HepG2 (cell line): ENCODE measurements around the gene TUBB3. TPM values are rescaled to one million over a fixed set of nuclear protein-coding genes. Genes with fewer than 3 reads are reported as not detected.

ENCODE experiments used
- CBX5 ChIP-seq: sonication (generic); formaldehyde crosslinking; IDR thresholded peaks from 2 replicates; pipeline ENCODE4 v1.4.0; 2020; ENCODE audit warnings: missing genetic modification reagents, borderline replicate concordance
- CEBPG ChIP-seq: IDR thresholded peaks from 2 replicates; pipeline ENCODE4 v1.6.1; 2016
- ELF1 ChIP-seq: sonication (generic); formaldehyde crosslinking; IDR thresholded peaks from 2 replicates; pipeline ENCODE4 v1.4.0; 2020; ENCODE audit warnings: missing genetic modification reagents
- ERF ChIP-seq: IDR thresholded peaks from 2 replicates; pipeline ENCODE4 v1.6.1; 2018; ENCODE audit warnings: missing biosample characterization, missing genetic modification reagents
- ETV5 ChIP-seq: IDR thresholded peaks from 2 replicates; pipeline ENCODE4 v1.6.1; 2018; ENCODE audit warnings: missing biosample characterization, missing genetic modification reagents, inconsistent platforms, borderline replicate concordance
- FOXC1 ChIP-seq: sonication (generic); formaldehyde crosslinking; IDR thresholded peaks from 2 replicates; pipeline ENCODE4 v1.8.0; 2022; ENCODE audit warnings: mild to moderate bottlenecking, missing genetic modification reagents, borderline replicate concordance
- GATAD1 ChIP-seq: IDR thresholded peaks from 2 replicates; pipeline ENCODE4 v1.6.1; 2016; ENCODE audit warnings: missing genetic modification reagents, missing compliant biosample characterization
- HMGXB4 ChIP-seq, 2 experiments: sonication (generic) in 1 of 2; formaldehyde crosslinking in 1 of 2; IDR thresholded peaks; 2 replicates each; pipeline versions ENCODE4 v1.4.0 to v1.6.1; 2018 to 2020; ENCODE audit warnings: missing genetic modification reagents in 2 of 2, borderline replicate concordance in 1 of 2, low read depth in 1 of 2, mild to moderate bottlenecking in 1 of 2, missing biosample characterization in 1 of 2
- HOXA3 ChIP-seq: sonication (generic); formaldehyde crosslinking; IDR thresholded peaks from 2 replicates; pipeline ENCODE4 v1.5.0; 2020; ENCODE audit warnings: missing genetic modification reagents
- LRRFIP1 ChIP-seq: sonication (generic); formaldehyde crosslinking; conservative IDR thresholded peaks from 2 replicates; pipeline ENCODE4 v1.4.0; 2020; ENCODE audit warnings: missing genetic modification reagents
- NFYC ChIP-seq: IDR thresholded peaks from 2 replicates; pipeline ENCODE4 v1.6.1; 2016; ENCODE audit warnings: missing genetic modification reagents, missing compliant biosample characterization
- PHF5A ChIP-seq: IDR thresholded peaks from one replicate; pipeline ENCODE4 v1.6.1; 2018; ENCODE audit warnings: low read depth, missing genetic modification reagents; ENCODE audit not compliant: unreplicated experiment
- ZFYVE20 ChIP-seq: sonication (generic); formaldehyde crosslinking; IDR thresholded peaks from 2 replicates; pipeline ENCODE4 v1.8.0; 2023; ENCODE audit warnings: low read depth, mild to moderate bottlenecking, moderate library complexity, missing genetic modification reagents, borderline replicate concordance
- ZNF121 ChIP-seq: sonication (generic); formaldehyde crosslinking; IDR thresholded peaks from 2 replicates; pipeline ENCODE4 v1.5.0; 2020; ENCODE audit warnings: mild to moderate bottlenecking, missing genetic modification reagents
- ZNF124 ChIP-seq: sonication (generic); formaldehyde crosslinking; IDR thresholded peaks from 2 replicates; pipeline ENCODE4 v1.4.0; 2020; ENCODE audit warnings: missing genetic modification reagents
- ZNF282 ChIP-seq: fragments of 450-650 bp; IDR thresholded peaks from 2 replicates; pipeline ENCODE4 v1.6.1; 2018; ENCODE audit not compliant: partially characterized antibody
- ZNF552 ChIP-seq: sonication (generic); formaldehyde crosslinking; IDR thresholded peaks from 2 replicates; pipeline ENCODE4 v1.9.0; 2022; ENCODE audit warnings: missing genetic modification reagents, mild to moderate bottlenecking, borderline replicate concordance
- ZNF558 ChIP-seq: sonication (generic); formaldehyde crosslinking; IDR thresholded peaks from 2 replicates; pipeline ENCODE4 v1.9.0; 2022; ENCODE audit warnings: mild to moderate bottlenecking, missing genetic modification reagents, borderline replicate concordance
- polyA plus RNA-seq, 8 experiments: library from polyadenylated mRNA; depleted of rRNA in 3 of 8; stranded (reverse) in 7 of 8; unstranded in 1 of 8; fragments of >200 nt; fragmentation: Illumina TruSeq in 4 of 8; extraction: Trizol in 4 of 8; gene quantifications; 2 replicates each; pipeline versions ENCODE4 v1.2.1 to v1.2.3, GENCODE V29; 2011 to 2016; ENCODE audit warnings: low read depth in 4 of 8, missing spikeins in 1 of 8, mixed read lengths in 1 of 8; ENCODE audit not compliant: insufficient read depth in 1 of 8
- total RNA-seq, 5 experiments: library from RNA; depleted of rRNA; stranded (reverse); fragments of >200 nt; fragmentation: Illumina TruSeq; extraction: Trizol; gene quantifications; 2 replicates each; pipeline ENCODE4 v1.2.3, GENCODE V29; 2016; ENCODE audit warnings: low read depth in 1 of 5
- TF ChIP-seq, protein P1 (sequence below): sonication (generic); formaldehyde crosslinking; IDR thresholded peaks from 2 replicates; pipeline ENCODE4 v1.4.0; 2020; ENCODE audit warnings: missing genetic modification reagents, borderline replicate concordance
- TF ChIP-seq, protein P2 (sequence below): sonication (generic); formaldehyde crosslinking; IDR thresholded peaks from 2 replicates; pipeline ENCODE4 v1.5.1; 2020; ENCODE audit warnings: mild to moderate bottlenecking, missing genetic modification reagents, moderate library complexity

TUBB3 gene
- total and polyA plus RNA-seq, 2 of the 13 experiments (the other 11 are each of a cell fraction or from before 2014, with no cell fraction given), result 110 to 185 TPM

GRCh38 chr16:89918453-89919347, 4.4 kb upstream of the TUBB3 start, which contains the start of gene MC1R (continued):
- no peak for TF ChIP-seq PHF5A (CRISPR knock-in tag)
- TF ChIP-seq ZNF124 (CRISPR knock-in tag), result peak; percentile 69; the same call in 1 of the 2 replicates
- no peak for TF ChIP-seq ZFYVE20 (CRISPR knock-in tag)
- TF ChIP-seq GATAD1 (CRISPR knock-in tag), result peak; percentile 73; the same call in 1 of the 2 replicates
- 0 out of 2 replicates have a peak, but pooled peaks have one; percentile 77 for TF ChIP-seq FOXC1 (CRISPR knock-in tag)
- peak; percentile 67 to 92; a peak in 3 of 4 replicates for TF ChIP-seq HMGXB4 (CRISPR knock-in tag; IDR thresholded peaks at IDR 0.05; ENCODE audit: borderline replicate concordance in 1 of 2, low read depth in 1 of 2)
- TF ChIP-seq ZNF121 (CRISPR knock-in tag), result peak; percentile 16; the same call in 1 of the 2 replicates
- TF ChIP-seq ERF (CRISPR knock-in tag), result peak; percentile 94
- TF ChIP-seq, protein P1, sequence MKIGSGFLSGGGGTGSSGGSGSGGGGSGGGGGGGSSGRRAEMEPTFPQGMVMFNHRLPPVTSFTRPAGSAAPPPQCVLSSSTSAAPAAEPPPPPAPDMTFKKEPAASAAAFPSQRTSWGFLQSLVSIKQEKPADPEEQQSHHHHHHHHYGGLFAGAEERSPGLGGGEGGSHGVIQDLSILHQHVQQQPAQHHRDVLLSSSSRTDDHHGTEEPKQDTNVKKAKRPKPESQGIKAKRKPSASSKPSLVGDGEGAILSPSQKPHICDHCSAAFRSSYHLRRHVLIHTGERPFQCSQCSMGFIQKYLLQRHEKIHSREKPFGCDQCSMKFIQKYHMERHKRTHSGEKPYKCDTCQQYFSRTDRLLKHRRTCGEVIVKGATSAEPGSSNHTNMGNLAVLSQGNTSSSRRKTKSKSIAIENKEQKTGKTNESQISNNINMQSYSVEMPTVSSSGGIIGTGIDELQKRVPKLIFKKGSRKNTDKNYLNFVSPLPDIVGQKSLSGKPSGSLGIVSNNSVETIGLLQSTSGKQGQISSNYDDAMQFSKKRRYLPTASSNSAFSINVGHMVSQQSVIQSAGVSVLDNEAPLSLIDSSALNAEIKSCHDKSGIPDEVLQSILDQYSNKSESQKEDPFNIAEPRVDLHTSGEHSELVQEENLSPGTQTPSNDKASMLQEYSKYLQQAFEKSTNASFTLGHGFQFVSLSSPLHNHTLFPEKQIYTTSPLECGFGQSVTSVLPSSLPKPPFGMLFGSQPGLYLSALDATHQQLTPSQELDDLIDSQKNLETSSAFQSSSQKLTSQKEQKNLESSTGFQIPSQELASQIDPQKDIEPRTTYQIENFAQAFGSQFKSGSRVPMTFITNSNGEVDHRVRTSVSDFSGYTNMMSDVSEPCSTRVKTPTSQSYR (CRISPR knock-in tag), result no peak
- TF ChIP-seq, protein P2, sequence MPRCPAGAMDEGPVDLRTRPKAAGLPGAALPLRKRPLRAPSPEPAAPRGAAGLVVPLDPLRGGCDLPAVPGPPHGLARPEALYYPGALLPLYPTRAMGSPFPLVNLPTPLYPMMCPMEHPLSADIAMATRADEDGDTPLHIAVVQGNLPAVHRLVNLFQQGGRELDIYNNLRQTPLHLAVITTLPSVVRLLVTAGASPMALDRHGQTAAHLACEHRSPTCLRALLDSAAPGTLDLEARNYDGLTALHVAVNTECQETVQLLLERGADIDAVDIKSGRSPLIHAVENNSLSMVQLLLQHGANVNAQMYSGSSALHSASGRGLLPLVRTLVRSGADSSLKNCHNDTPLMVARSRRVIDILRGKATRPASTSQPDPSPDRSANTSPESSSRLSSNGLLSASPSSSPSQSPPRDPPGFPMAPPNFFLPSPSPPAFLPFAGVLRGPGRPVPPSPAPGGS (CRISPR knock-in tag), result no peak
- TF ChIP-seq HOXA3 (CRISPR knock-in tag), result peak; percentile 86
- no peak for TF ChIP-seq LRRFIP1
- peak; percentile 4; the same call in 1 of the 2 replicates for TF ChIP-seq ZNF558 (CRISPR knock-in tag)
- peak; percentile 89 for TF ChIP-seq ZNF552 (CRISPR knock-in tag)
- no peak for TF ChIP-seq ZNF282
- TF ChIP-seq ELF1 (CRISPR knock-in tag), result peak; percentile 56
- TF ChIP-seq NFYC (CRISPR knock-in tag), result peak; percentile 36; the same call in 1 of the 2 replicates
- TF ChIP-seq ETV5, result peak; percentile 56
- TF ChIP-seq CEBPG (CRISPR knock-in tag), result peak; percentile 81
- peak; percentile 92 for TF ChIP-seq CBX5
